GM18507 (cell line): ENCODE results near the gene LNPEP.

ENCODE experiments used
- DNase-seq: peaks from one replicate; pipeline ENCODE4 v3.0.0; 2011; ENCODE audit warnings: low read depth; ENCODE audit not compliant: insufficient read length; ENCODE audit errors: extremely low spot score
- FAIRE-seq: peaks from 2 replicates; lab custom pipeline; 2011; peaks lifted over from hg19 to GRCh38; lab: Jason Lieb, UNC

Gene LNPEP

DNA sequence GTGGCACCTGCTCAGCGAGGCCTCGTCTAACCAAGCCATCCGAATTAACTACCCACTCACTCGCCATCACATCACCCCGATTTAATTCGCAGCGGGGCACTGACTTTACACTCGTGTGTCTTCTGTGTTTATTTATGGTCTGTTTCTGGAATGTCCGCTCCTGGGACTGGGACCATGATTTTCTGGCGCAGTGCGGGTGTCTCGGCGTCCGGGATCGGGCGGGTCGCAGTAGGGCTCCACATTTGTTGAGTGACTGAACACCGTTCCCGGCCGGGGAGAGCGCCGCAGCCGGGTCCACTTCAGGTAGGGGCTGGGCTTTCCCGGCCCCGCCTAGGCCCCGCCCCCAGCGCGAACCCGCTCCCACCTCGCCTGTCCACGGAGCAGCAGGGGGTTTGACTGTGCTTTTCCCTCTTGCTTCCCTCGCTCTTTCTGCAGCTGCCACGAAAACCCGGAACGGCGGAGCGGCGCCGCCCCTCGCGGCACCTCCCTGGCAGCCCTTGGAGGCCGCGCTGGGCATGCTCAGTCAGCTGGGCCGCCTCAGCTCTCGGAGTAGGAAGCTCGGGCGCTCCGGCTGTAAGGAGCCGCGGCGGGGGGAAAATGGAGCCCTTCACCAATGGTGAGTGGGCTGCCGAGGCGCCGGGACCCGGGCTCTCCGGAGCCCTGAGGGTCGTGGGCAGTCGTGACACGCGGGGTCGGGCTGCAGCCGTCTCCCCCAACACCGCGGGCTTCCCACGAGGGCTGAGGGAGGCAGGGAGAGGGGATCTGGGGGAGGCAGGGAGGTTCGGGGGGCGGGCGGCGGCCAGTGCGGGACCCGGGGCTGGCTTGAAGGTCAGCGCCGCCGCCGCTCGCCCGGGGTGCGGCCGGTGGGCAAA is at the start of gene LNPEP:
Gene LNPEP, plus strand, starts transcription at position 522 of the 872 bp plus-strand sequence. Its CDS starts 76 bp downstream, at position 598.
- DNase-seq (peak; percentile 58), FAIRE-seq (no peak)

DNA sequence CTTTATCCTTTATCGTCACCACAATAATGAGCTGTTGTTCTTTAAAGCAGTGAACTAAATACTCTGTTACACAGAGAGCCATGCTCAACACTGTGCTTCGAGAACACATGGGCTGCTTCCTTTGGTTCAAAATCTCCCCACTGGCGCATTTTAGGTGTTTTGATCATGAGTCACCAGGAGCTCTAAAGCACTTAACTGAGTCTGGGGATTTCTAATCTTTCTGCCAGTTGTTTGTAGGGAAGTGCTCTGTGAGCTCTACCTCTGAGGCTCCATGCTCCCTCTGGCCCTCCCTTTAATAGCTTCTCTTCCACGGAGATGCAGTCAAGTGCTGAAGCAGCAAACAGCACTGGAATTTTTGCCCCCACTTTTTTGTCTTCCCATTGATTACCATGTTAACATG is 42.5 kb upstream of the LNPEP start:
- DNase-seq (no peak), FAIRE-seq (no peak)

- no peak for FAIRE-seq
Observed at GRCh38 chr5:96896276-96896675, 39.6 kb upstream of the LNPEP start.

DNA sequence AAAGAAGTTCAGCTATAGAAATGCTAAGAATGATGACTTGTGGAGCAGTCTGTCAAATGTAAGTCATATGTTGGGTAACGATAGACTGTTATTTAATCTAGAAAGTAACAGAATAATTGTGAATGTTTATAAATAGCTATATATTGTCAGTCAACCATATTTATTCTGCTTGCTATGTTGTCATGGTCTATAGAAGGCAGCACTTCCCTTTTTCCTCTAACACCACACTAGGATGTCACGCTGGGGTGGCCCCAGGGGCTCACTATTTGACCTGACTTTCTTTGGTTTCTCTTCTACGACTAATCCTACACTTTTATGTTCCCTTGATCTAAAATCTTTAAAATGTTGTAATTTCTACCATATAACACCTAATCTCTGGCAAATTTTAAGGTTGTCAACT is 39.1 kb upstream of the LNPEP start:
- no peak for DNase-seq
- FAIRE-seq: peak; percentile 93

More at GRCh38 chr5:96896276-96896675, 39.6 kb upstream of the LNPEP start:
- DNase-seq: no peak

- no peak for DNase-seq
- peak; percentile 72 for FAIRE-seq
Observed at GRCh38 chr5:96901384-96901783, 34.5 kb upstream of the LNPEP start.

- FAIRE-seq: no peak
Observed at GRCh38 chr5:96901841-96902240, 34.0 kb upstream of the LNPEP start.

DNA sequence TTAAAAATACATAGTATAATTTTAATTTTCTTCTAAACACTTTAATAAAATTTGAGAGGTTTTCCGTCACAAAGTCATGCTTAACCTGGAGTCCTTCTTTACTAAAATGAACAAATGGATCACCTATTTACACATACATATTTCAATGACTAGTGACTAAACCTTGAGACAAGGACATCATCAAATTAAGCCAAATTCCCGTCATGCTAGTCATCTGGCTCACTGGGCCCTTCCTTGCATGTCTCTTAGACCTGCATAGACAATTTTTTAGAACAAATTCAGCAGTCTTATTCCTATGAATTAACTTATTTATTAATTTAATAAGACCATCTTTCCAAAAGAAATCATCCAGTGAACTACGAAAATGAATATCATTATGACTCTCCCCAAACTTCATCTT is 33.0 kb upstream of the LNPEP start:
- FAIRE-seq (peak; percentile 24), DNase-seq (no peak)

More at GRCh38 chr5:96901841-96902240, 34.0 kb upstream of the LNPEP start:
- no peak for DNase-seq

- DNase-seq (no peak), FAIRE-seq (no peak)
Observed at GRCh38 chr5:96903300-96903699, 32.6 kb upstream of the LNPEP start.

GRCh38 chr5:96904054-96904931 is 31.6 kb upstream of the LNPEP start:
- FAIRE-seq (no peak), DNase-seq (no peak)

DNA sequence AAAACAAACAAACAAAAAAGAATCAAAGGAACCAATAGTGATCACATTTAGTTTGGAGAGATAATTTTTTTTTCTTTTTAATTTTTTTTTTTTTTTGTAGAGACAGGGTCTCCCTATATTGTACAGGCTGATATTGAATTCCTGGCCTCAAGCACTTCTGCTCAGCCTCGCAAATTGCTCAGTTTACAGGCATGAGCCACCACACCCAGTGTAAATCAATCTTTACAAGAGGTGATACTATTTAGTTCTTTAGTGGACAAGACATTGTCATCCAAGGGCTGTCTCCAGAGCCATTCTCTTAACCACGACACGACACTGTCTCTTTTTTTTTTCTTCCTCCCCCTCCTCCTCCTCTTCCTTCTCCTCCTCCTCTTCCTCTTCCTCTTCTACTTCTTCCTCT is 30.0 kb upstream of the LNPEP start:
- no peak for DNase-seq
- FAIRE-seq: no peak

DNA sequence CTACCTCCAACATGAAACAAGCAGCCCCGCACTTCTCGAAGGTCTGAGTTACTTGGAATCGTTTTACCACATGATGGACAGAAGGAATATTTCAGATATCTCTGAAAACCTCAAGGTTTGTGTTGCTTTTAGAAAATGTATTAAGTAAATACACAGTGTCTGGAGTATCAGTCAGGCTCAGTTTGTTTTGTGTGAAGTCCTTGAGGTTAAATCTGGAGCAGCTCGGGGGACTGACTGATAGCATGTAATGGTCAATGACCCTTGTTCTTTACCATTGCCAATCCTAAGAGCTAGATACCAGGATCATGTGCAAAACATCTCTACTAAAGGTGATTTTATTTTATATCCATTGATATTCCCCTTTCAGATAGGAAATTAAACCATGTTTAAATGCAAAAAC is 26.9 kb upstream of the LNPEP start:
- FAIRE-seq: no peak

DNA sequence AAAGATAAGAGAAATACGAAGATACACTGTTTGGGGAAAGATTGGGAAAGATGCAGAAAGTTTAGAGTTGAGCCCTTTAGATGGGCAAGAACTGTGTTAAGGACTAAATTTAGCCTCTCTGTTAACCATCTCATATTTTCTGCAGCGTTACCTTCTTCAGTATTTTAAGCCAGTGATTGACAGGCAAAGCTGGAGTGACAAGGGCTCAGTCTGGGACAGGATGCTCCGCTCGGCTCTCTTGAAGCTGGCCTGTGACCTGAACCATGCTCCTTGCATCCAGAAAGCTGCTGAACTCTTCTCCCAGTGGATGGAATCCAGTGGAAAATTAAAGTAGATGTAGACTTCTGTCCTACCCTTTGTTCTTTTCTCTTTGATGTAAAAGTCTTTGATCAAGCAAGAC is 26.4 kb upstream of the LNPEP start:
- DNase-seq (no peak), FAIRE-seq (no peak)

More for the DNA sequence above, 26.9 kb upstream of the LNPEP start:
- no peak for DNase-seq

DNA sequence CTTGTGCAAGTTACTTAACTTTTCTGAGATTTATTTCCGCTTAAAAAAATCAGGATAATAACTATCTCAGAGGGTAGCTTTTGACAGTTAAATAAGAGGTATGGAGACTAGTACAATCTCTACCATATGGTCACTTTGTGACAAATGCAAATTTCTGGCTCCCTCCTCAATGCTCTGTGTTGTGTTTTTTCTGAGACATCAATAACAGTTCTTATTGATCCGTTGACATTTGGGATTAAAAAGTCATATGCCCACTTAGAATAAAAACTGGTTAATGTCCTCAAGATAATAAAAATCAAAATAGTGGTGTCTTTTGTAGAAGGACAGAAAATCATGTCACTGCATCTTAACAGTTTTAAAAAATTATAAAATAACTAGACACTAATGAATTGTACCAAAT is 24.7 kb upstream of the LNPEP start:
- DNase-seq (no peak), FAIRE-seq (no peak)

DNA sequence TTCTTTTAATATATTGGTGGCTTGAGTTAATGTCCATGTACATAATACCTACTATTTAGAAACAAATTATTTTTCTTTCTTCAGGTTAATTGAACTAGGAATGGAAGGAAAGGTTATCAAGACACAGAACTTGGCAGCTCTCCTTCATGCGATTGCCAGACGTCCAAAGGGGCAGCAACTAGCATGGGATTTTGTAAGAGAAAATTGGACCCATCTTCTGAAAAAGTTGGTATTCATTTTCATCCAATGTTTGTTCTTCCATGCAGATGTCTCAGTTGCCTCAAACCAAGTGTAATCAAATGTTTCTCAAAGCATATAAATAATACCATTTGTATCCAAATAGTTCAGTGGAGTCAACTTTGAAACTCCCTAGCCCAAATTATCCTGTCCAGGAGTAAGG is 22.6 kb upstream of the LNPEP start:
- no peak for FAIRE-seq
- no peak for DNase-seq

DNA sequence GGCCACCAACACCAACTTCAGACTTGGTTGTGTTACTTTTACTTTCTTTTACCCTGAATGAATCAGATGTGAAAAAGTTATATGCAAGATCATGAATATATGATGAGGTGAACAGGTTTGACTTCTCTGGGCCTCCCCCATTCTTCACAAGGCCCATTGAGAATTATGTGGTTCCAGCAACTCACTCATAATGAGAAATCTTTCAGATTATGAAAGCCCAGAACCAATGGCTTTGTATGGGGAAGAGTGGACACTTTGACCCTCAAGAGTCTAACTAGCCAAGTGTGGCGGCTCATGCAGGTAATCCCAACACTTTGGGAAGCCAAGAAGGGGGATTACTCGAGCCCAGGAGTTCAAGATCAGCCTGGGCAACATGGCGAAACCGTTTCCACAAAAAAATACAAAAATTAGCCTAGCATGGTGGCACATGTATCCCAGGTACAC is 16.1 kb upstream of the LNPEP start:
- DNase-seq: no peak
- peak; percentile 85 for FAIRE-seq

DNA sequence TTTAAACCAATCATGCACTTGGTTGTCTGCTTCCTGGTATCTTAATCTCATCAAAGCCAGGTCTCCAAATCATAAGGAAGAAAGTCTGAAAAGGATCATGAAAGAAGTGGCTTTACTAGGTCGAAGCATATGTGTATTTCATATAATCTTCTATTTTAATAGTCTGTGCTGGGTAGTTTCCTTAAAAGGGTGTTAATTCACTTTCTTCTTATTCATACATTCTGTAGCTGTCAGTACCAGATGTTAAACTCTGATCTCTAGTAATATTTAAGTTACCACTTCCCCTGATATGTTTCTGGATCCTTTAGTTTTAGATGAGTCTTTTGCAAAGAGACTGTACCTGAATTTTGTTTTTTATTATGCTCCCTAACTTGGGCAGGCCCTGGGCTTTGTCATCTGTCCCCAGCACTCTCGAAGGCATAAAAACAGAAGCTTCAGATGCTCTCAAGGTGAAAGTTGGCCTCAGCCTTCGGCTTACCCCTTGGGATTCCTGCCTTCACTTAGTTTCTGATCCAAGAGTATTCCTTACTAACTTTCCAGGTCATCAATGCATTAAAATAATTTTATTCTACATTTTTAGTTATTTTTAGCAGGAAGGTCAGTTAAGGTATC is 15.0 kb upstream of the LNPEP start:
- DNase-seq (no peak), FAIRE-seq (no peak)

GRCh38 chr5:96922499-96923244 is 13.2 kb upstream of the LNPEP start:
- DNase-seq (no peak), FAIRE-seq (peak; percentile 86)

DNA sequence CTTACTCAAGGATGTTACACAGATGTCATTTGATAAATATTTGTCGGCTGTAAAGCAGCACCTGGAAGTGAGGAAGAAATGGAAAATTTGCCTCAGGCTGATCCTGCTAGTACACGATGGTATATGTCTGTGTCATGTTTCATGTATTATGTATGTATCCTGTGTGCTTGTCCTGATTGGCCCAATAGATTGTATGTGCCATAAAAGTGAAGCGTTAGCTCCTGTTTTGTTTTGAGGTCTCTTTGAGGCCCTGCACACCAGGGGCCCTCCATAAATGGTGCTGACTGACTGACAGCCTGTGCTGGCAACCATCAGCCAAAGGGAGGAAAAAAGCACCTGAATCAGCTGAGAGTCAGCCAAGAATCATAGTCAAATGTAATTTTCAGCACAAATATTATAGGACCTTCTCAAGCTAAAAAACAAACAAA is 11.8 kb upstream of the LNPEP start:
- no peak for DNase-seq
- peak; percentile 71 for FAIRE-seq

DNA sequence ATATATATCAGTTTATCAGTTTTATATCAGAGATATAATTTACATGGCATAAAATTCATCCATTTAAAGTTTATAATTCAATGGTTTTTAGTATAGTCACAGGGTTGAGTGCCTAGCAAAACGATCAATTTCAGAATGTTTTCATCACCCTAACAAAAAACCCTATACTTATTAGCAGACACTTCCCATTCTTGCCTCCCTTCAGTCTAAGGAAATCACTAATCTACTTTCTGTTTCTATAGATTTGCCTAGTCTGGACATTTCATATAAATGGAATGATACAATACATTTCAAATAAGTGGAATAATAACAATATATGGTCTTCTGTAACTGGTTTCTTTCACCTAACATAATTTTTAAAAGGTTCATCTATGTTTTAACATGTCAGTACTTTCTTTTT is 9.6 kb upstream of the LNPEP start:
- FAIRE-seq (peak; percentile 26), DNase-seq (no peak)
